ENCODE measurements around the gene WNT10A.

Gene WNT10A

DNA sequence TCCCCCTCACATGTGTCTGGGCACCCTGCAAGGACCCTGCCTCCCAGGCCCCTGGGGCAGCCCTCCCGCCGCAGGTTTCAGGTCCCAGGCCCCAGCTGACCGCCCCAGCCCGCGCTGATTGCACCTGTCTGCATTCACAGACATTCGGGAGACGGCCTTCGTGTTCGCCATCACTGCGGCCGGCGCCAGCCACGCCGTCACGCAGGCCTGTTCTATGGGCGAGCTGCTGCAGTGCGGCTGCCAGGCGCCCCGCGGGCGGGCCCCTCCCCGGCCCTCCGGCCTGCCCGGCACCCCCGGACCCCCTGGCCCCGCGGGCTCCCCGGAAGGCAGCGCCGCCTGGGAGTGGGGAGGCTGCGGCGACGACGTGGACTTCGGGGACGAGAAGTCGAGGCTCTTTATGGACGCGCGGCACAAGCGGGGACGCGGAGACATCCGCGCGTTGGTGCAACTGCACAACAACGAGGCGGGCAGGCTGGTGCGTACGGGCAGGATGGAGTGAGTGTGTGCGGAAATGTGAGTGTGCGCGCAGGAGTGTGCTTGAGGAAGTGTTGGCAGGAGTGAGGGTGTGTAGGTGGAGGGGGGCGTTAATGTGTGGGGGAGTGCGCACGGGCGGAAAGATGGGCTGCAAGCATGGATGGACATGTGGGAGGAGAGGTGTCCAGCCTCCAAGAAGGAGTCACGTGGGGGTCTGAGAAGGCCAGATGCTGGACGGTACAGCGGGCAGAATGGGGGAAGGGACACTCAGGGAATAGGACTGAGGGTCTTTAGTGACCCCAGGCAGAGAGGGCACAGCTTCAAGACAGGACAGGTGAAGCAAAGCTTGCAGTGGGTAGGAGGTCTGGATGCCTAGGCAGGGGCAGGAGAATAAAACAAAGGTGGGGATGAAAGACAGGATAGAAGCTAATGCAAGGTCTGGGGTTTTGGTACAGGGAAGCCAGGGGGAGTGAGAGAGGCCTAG is 9.0 kb upstream of the WNT10A start:
- POLR2A ChIA-PET, result no interaction called here
- no peak for TF ChIP-seq TCF7L2 (IDR thresholded peaks at IDR 0.05; ENCODE audit: borderline replicate concordance, low read depth, low read length)
- no peak for TF ChIP-seq HOXC10 (CRISPR knock-in tag; IDR thresholded peaks at IDR 0.05)
- TF ChIP-seq ZNF423 (tag by site-specific recombination; IDR thresholded peaks at IDR 0.05), result no peak
- peak; percentile 88 for TF ChIP-seq ZFHX2 (tag by site-specific recombination; conservative IDR thresholded peaks at IDR 0.05)
- TF ChIP-seq, protein P1, sequence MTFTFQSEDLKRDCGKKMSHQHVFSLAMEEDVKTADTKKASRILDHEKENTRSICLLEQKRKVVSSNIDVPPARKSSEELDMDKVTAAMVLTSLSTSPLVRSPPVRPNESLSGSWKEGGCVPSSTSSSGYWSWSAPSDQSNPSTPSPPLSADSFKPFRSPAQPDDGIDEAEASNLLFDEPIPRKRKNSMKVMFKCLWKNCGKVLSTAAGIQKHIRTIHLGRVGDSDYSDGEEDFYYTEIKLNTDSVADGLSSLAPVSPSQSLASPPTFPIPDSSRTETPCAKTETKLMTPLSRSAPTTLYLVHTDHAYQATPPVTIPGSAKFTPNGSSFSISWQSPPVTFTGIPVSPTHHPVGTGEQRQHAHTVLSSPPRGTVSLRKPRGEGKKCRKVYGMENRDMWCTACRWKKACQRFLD (tag by site-specific recombination; IDR thresholded peaks at IDR 0.05), result no peak
- no peak for TF ChIP-seq ZNF530 (tag by site-specific recombination; IDR thresholded peaks at IDR 0.05; ENCODE audit: low read depth)
- TF ChIP-seq ZNF596 (tag by site-specific recombination; IDR thresholded peaks at IDR 0.05), result no peak
- peak; percentile 91 for TF ChIP-seq EGR2 (tag by site-specific recombination; IDR thresholded peaks at IDR 0.05; ENCODE audit: low read depth)
- TF ChIP-seq ZEB2 (tag by site-specific recombination; IDR thresholded peaks at IDR 0.05), result no peak
- no peak for TF ChIP-seq ZNF354C (tag by site-specific recombination; IDR thresholded peaks at IDR 0.05; ENCODE audit: borderline replicate concordance, low read depth)
- no peak for TF ChIP-seq ZNF10 (tag by site-specific recombination; IDR thresholded peaks at IDR 0.05)
- no peaks in the 10 kb centered on the region for H3K9me3 ChIP-seq (ENCODE audit: control insufficient read depth, insufficient read depth, low read depth, low read length)
- CTCF ChIA-PET, result interaction anchor here (1.0 to 17.7 kb wide), 3 partner anchors 20 to 28 kb away, joined by 3 to 552 read pairs (median 5); no protein-coding TSS in a partner anchor
- no peak overlapping the region for H3K27ac ChIP-seq (ENCODE audit: extremely low read depth, low read depth, low read length)
- no peak overlapping the region for H3K4me3 ChIP-seq (ENCODE audit: low read depth, low read length)
- H3K4me1 ChIP-seq (ENCODE audit: control insufficient read depth, insufficient read depth, low read length), result no peaks in the 10 kb centered on the region
- no peaks in the 10 kb centered on the region for H3K36me3 ChIP-seq (ENCODE audit: control insufficient read depth in 2 of 2, insufficient read depth in 1 of 2, low read length in 2 of 2)

DNA sequence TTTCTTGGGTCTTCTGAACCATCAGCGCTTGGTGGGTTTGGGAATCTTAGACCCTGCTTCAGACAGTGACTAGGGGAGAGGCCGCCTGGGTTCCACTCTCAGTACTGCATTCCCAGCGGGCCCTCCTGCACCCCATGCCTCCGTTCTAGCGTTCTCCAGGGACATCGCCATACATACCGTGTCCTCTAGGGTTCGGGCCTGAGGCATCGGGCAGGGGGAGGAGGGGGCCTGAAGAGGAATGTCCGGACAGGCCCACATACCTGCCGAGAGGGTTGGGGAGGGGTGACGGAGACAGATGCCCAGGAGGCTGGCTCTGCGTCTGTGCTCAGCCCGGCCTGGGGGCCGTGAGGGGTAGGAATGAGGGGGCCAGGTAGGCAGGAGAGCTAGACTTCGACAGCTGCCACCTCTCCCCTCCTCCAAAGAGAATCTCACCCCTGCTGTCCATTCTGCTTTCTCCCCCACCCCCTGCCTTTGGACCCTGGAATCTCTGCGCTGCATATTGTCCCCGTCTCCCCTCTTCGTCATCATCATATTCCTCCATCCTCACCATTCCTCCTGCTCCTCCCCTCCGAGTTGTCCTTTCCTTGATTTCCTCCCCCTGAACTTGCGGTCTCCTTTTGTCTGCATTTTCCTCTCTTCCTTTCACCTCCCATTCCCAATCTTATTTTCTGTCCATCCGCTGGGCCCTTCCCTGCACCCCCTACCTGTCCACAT is 7.8 kb upstream of the WNT10A start:
- H3K4me1 ChIP-seq (ENCODE audit: control insufficient read depth, insufficient read depth, low read length), result no peaks in the 10 kb centered on the region
- no peaks in the 10 kb centered on the region for H3K36me3 ChIP-seq (ENCODE audit: control insufficient read depth in 2 of 2, insufficient read depth in 1 of 2, low read length in 2 of 2)
- no peak overlapping the region for H3K27ac ChIP-seq (ENCODE audit: extremely low read depth, low read depth, low read length)
- POLR2A ChIA-PET, result no interaction called here
- H3K4me3 ChIP-seq (ENCODE audit: low read depth, low read length), result no peak overlapping the region
- CTCF ChIA-PET, result interaction anchor here (0.8 to 17.7 kb wide), 3 partner anchors 23 to 27 kb away, joined by 3 to 552 read pairs (median 4); no protein-coding TSS in a partner anchor
- H3K9me3 ChIP-seq (ENCODE audit: control insufficient read depth, insufficient read depth, low read depth, low read length), result no peaks in the 10 kb centered on the region
- TF ChIP-seq ZSCAN30 (tag by site-specific recombination; IDR thresholded peaks at IDR 0.05) (no peak), ZNF341 (tag by site-specific recombination; IDR thresholded peaks at IDR 0.05; ENCODE audit: low read depth) (0 out of 2 replicates have a peak, but pooled peaks have one; percentile 12), PRDM1 (tag by site-specific recombination; IDR thresholded peaks at IDR 0.05) (peak; percentile 20; the same call in 1 of the 2 replicates), ZNF366 (tag by site-specific recombination; conservative IDR thresholded peaks at IDR 0.05) (0 out of 2 replicates have a peak, but pooled peaks have one; percentile 39), MYNN (tag by site-specific recombination; IDR thresholded peaks at IDR 0.05; ENCODE audit: borderline replicate concordance) (no peak)
- TF ChIP-seq, protein P2, sequence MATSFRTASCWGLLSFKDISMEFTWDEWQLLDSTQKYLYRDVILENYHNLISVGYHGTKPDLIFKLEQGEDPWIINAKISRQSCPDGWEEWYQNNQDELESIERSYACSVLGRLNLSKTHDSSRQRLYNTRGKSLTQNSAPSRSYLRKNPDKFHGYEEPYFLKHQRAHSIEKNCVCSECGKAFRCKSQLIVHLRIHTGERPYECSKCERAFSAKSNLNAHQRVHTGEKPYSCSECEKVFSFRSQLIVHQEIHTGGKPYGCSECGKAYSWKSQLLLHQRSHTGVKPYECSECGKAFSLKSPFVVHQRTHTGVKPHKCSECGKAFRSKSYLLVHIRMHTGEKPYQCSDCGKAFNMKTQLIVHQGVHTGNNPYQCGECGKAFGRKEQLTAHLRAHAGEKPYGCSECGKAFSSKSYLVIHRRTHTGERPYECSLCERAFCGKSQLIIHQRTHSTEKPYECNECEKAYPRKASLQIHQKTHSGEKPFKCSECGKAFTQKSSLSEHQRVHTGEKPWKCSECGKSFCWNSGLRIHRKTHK (tag by site-specific recombination; IDR thresholded peaks at IDR 0.05), result no peak
